Caco-2 (cell line): ENCODE measurements around the gene CEACAM19. TPM values are rescaled to one million over a fixed set of nuclear protein-coding genes. Genes with fewer than 3 reads are reported as not detected.

Source experiments
- BruUV-seq: library from RNA; stranded (reverse); fragments of 400-500 nt; replicated peaks from 2 replicates; lab custom pipeline; 2021; lab: Mats Ljungman, UMichigan
- CTCF ChIA-PET: fragments of 300-600 bp; sonication (Branson Sonifier 250); formaldehyde crosslinking; loops from one replicate; lab custom pipeline; 2022; ENCODE audit warnings: antibody characterized with exemption; lab: Charles Lee
- POLR2A ChIA-PET: fragments of 300-600 bp; sonication (Branson Sonifier 250); formaldehyde crosslinking; loops from one replicate; lab custom pipeline; 2022; ENCODE audit warnings: antibody characterized with exemption; lab: Charles Lee
- DNase-seq, 2 experiments: peaks; one replicate each; pipeline versions ENCODE4 v3.0.0 to v3.0.0-alpha.2; 2020 to 2022
- H3K27me3 ChIP-seq: replicated peaks from 2 replicates; pipeline ENCODE4 v1.6.0; 2011; ENCODE audit warnings: low read length; ENCODE audit not compliant: control insufficient read depth, insufficient read depth
- H3K36me3 ChIP-seq: 2 replicates; pipeline ENCODE4 v1.5.1; 2011; ENCODE audit warnings: low read length; ENCODE audit not compliant: control insufficient read depth, insufficient read depth
- H3K4me1 ChIP-seq: fragments of 250-450 bp; sonication (Bioruptor Pico); 2 replicates; pipeline ENCODE4 v1.5.1; 2020; ENCODE audit warnings: mild to moderate bottlenecking
- H3K4me3 ChIP-seq: 2 replicates; pipeline ENCODE4 v1.5.1; 2011; ENCODE audit warnings: low read depth, mild to moderate bottlenecking, control low read depth, low read length
- H3K9me3 ChIP-seq: fragments of 250-450 bp; sonication (Bioruptor Pico); 2 replicates; pipeline ENCODE4 v1.5.1; 2020; ENCODE audit warnings: mild to moderate bottlenecking, moderate library complexity
- H3K27ac Mint-ChIP-seq: one replicate; pipeline ENCODE4 v1.8.0; 2022; ENCODE audit warnings: mixed read lengths; ENCODE audit not compliant: unreplicated experiment
- H3K27me3 Mint-ChIP-seq: one replicate; pipeline ENCODE4 v1.8.0; 2022; ENCODE audit warnings: mixed read lengths; ENCODE audit not compliant: insufficient read depth, unreplicated experiment
- H3K36me3 Mint-ChIP-seq: one replicate; pipeline ENCODE4 v1.8.0; 2022; ENCODE audit warnings: mild to moderate bottlenecking, mixed read lengths; ENCODE audit not compliant: insufficient read depth, unreplicated experiment
- H3K4me1 Mint-ChIP-seq: one replicate; pipeline ENCODE4 v1.8.0; 2022; ENCODE audit warnings: low read depth, mixed read lengths; ENCODE audit not compliant: unreplicated experiment
- H3K4me3 Mint-ChIP-seq: one replicate; pipeline ENCODE4 v1.8.0; 2022; ENCODE audit warnings: mild to moderate bottlenecking, moderate library complexity, mixed read lengths; ENCODE audit not compliant: unreplicated experiment
- H3K9me3 Mint-ChIP-seq: one replicate; pipeline ENCODE4 v1.8.0; 2022; ENCODE audit warnings: mixed read lengths; ENCODE audit not compliant: unreplicated experiment
- intact Hi-C: fragments of 100-400 bp; cut with micrococcal nuclease; formaldehyde crosslinking; loops from one replicate; pipeline ENCODE4 v1.10.0; 2022; ENCODE audit not compliant: unreplicated experiment
- total RNA-seq: library from RNA; stranded (reverse); gene quantifications from 2 replicates; pipeline ENCODE4 v1.2.3, GENCODE V29; 2022
- TF ChIP-seq, protein P1 (sequence below), 2 experiments: fragments of 200-600 bp in 1 of 2; IDR thresholded peaks; 1 replicate in 1 of 2; 2 replicates in 1 of 2; pipeline versions ENCODE4 v1.5.1 to v1.8.0; 2011 to 2022; ENCODE audit warnings: antibody characterized with exemption in 1 of 2, control low read depth in 1 of 2, inconsistent platforms in 1 of 2, low read depth in 1 of 2, low read length in 1 of 2, mild to moderate bottlenecking in 1 of 2, moderate library complexity in 1 of 2; ENCODE audit not compliant: insufficient read depth in 1 of 2, severe bottlenecking in 1 of 2, unreplicated experiment in 1 of 2

CEACAM19 gene
- total RNA-seq, 1 experiment from 2014 or later = 2.9 TPM

DNA sequence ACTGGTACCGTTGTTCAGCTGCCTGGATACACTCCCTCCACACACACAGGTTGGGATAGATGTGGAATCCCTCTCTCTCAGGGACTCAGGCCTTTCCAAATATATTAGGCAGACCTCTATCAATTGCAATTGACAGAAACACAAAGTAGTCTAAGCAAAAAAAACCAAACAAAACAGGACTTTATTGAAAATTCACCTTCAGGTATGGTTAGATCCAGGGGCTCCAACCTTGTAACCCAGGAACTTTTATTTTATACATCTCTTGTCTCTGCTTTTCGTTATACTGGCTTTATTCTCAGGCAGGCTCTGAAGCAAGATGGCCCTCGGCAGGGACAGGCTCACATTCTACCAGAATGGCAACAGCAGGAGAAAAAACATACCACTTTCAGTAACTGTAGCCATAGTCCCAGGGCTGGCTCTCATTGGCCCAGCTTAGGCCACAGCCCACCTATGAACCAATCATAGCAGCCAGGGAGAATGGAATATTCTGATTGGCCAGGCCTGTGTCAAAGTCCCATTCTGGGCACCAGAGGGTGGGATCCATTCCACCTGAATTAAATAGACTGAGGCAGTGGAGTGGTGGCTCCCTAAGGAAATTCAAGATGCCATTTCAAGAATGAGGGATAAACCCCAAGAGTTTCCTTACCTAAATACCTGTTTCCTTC is 13.1 kb upstream of the CEACAM19 start:
- Histone ChIP-seq H3K4me1 (no peaks in the 10 kb centered on the region), H3K27me3 (no peaks in the 10 kb centered on the region), H3K36me3 (peaks cover 33% of the 10 kb centered on the region), H3K4me3 (no peak overlapping the region), H3K9me3 (no peaks in the 10 kb centered on the region)
- H3K36me3 Mint-ChIP-seq = peaks cover 94% of the 10 kb centered on the region
- DNase-seq = no peak
- H3K4me3 Mint-ChIP-seq = no peak overlapping the region
- H3K27ac Mint-ChIP-seq = peak overlapping the region; percentile 12
- peaks cover 24% of the 10 kb centered on the region for H3K4me1 Mint-ChIP-seq
- CTCF ChIA-PET = interaction anchor here (1.5 to 2.5 kb wide), 5 partner anchors 48 to 87 kb away, joined by 3 to 34 read pairs (median 22); no protein-coding TSS in a partner anchor
- H3K9me3 Mint-ChIP-seq = no peaks in the 10 kb centered on the region
- H3K27me3 Mint-ChIP-seq = no peaks in the 10 kb centered on the region
- POLR2A ChIA-PET = no interaction called here
- no TSS peak for BruUV-seq
- TF ChIP-seq, protein P1, sequence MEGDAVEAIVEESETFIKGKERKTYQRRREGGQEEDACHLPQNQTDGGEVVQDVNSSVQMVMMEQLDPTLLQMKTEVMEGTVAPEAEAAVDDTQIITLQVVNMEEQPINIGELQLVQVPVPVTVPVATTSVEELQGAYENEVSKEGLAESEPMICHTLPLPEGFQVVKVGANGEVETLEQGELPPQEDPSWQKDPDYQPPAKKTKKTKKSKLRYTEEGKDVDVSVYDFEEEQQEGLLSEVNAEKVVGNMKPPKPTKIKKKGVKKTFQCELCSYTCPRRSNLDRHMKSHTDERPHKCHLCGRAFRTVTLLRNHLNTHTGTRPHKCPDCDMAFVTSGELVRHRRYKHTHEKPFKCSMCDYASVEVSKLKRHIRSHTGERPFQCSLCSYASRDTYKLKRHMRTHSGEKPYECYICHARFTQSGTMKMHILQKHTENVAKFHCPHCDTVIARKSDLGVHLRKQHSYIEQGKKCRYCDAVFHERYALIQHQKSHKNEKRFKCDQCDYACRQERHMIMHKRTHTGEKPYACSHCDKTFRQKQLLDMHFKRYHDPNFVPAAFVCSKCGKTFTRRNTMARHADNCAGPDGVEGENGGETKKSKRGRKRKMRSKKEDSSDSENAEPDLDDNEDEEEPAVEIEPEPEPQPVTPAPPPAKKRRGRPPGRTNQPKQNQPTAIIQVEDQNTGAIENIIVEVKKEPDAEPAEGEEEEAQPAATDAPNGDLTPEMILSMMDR (IDR thresholded peaks at IDR 0.05; ENCODE audit: insufficient read depth in 1 of 2, low read depth in 1 of 2, low read length in 1 of 2, severe bottlenecking in 1 of 2, unreplicated experiment in 1 of 2) = no peak
- intact Hi-C loops = loop anchor here (5.0 kb wide), 1 partner anchor 146 kb away; no protein-coding TSS in a partner anchor

DNA sequence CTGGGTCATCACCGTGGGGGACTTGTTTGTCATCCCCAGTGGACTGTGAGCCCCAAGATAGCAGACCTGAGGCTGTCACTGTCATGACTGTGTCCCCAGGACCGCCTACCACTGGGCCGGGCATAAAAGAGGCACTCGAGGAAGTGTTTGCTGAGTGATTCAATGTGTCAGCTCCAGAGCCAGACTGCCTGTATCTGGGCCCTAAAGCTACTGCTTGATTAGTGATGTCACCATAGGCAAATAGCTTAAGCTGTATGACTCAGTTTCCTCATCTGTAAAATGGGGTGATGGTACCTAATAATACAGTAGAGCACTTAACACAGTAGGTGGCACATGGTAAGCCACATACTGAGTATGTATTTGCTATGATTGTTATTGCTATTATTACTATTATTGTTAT is 11.2 kb upstream of the CEACAM19 start:
- POLR2A ChIA-PET = no interaction called here
- TF ChIP-seq, protein P1 (IDR thresholded peaks at IDR 0.05; ENCODE audit: insufficient read depth in 1 of 2, low read depth in 1 of 2, low read length in 1 of 2, severe bottlenecking in 1 of 2, unreplicated experiment in 1 of 2) = no peak
- H3K27ac Mint-ChIP-seq = peak overlapping the region; percentile 39
- Histone ChIP-seq H3K4me1 (no peaks in the 10 kb centered on the region), H3K36me3 (peaks cover 30% of the 10 kb centered on the region), H3K4me3 (no peak overlapping the region), H3K27me3 (no peaks in the 10 kb centered on the region), H3K9me3 (no peaks in the 10 kb centered on the region)
- no peak overlapping the region for H3K4me3 Mint-ChIP-seq
- peaks cover 88% of the 10 kb centered on the region for H3K36me3 Mint-ChIP-seq
- CTCF ChIA-PET = no interaction called here
- no peaks in the 10 kb centered on the region for H3K27me3 Mint-ChIP-seq
- no peak for DNase-seq
- peaks cover 22% of the 10 kb centered on the region for H3K4me1 Mint-ChIP-seq
- no peaks in the 10 kb centered on the region for H3K9me3 Mint-ChIP-seq
- intact Hi-C loops = no loop called here
- BruUV-seq = no TSS peak

DNA sequence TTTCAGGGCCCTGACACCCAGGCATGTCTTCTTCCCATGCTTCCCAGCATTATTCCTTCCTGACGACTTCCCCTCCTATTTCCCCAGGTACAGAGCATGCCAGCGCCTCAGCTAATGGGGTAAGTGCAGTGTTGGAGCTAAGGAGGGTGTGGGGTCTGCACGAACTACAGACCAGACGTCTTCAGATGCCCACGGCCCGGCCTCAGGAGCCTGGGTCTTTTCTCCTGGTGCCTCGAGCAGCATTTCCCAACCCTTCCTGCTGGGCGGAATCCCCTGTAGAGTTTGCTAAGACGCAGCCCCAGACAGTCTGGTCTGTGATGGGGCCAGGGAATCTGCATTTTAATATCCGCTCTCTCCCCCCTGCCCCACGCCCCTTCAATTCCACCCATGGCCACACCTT is 10.1 kb upstream of the CEACAM19 start:
- no peak for DNase-seq
- ChIA-PET CTCF (interaction anchor here (0.7 kb wide), 1 partner anchor 13 kb away, joined by 3 read pairs; no protein-coding TSS in a partner anchor), POLR2A (no interaction called here)
- intact Hi-C loops = no loop called here
- Histone ChIP-seq H3K27me3 (no peaks in the 10 kb centered on the region), H3K9me3 (no peaks in the 10 kb centered on the region), H3K36me3 (peaks cover 27% of the 10 kb centered on the region), H3K4me3 (no peak overlapping the region), H3K4me1 (no peaks in the 10 kb centered on the region)
- Mint-ChIP-seq H3K36me3 (peaks cover 88% of the 10 kb centered on the region), H3K4me3 (no peak overlapping the region), H3K27me3 (no peaks in the 10 kb centered on the region), H3K27ac (no peak overlapping the region), H3K9me3 (no peaks in the 10 kb centered on the region), H3K4me1 (peaks cover 16% of the 10 kb centered on the region)
- BruUV-seq = no TSS peak
- TF ChIP-seq, protein P1 (IDR thresholded peaks at IDR 0.05; ENCODE audit: insufficient read depth in 1 of 2, low read depth in 1 of 2, low read length in 1 of 2, severe bottlenecking in 1 of 2, unreplicated experiment in 1 of 2) = no peak
